Glutamatergic neuron (in vitro differentiated cells): Measurements from ENCODE around the gene GHR. TPM values are rescaled to one million over a fixed set of nuclear protein-coding genes. Genes with fewer than 3 reads are reported as not detected.

ENCODE experiments used
- DNase-seq: peaks from one replicate; pipeline ENCODE4 v3.0.0; 2022
- H3K27ac Mint-ChIP-seq: one replicate; pipeline ENCODE4 v1.8.0; 2020; ENCODE audit warnings: mild to moderate bottlenecking, mixed read lengths, inconsistent platforms; ENCODE audit not compliant: unreplicated experiment
- H3K27me3 Mint-ChIP-seq: one replicate; pipeline ENCODE4 v1.8.0; 2020; ENCODE audit warnings: mild to moderate bottlenecking, moderate library complexity, mixed read lengths, inconsistent platforms; ENCODE audit not compliant: unreplicated experiment
- H3K36me3 Mint-ChIP-seq: one replicate; pipeline ENCODE4 v1.8.0; 2020; ENCODE audit warnings: mild to moderate bottlenecking, mixed read lengths, inconsistent platforms; ENCODE audit not compliant: unreplicated experiment
- H3K4me1 Mint-ChIP-seq: one replicate; pipeline ENCODE4 v1.8.0; 2020; ENCODE audit warnings: mild to moderate bottlenecking, low read depth, mixed read lengths, inconsistent platforms; ENCODE audit not compliant: unreplicated experiment
- H3K4me3 Mint-ChIP-seq: one replicate; pipeline ENCODE4 v1.8.0; 2020; ENCODE audit warnings: mild to moderate bottlenecking, mixed read lengths, inconsistent platforms; ENCODE audit not compliant: unreplicated experiment
- H3K9me3 Mint-ChIP-seq: one replicate; pipeline ENCODE4 v1.8.0; 2020; ENCODE audit warnings: mild to moderate bottlenecking, moderate library complexity, mixed read lengths, inconsistent platforms; ENCODE audit not compliant: unreplicated experiment
- total RNA-seq: library from RNA; stranded (reverse); fragmentation: NEBNext Ultra II Directional; extraction: Animal tissue kit (Norgen Biotek cat#: 25700); gene quantifications from one replicate; pipeline ENCODE4 v1.2.1, GENCODE V29; 2021; ENCODE audit not compliant: unreplicated experiment
- TF ChIP-seq, protein P1 (sequence below): fragments of 200-600 bp; sonication (generic); IDR thresholded peaks from one replicate; pipeline ENCODE4 v1.5.0; 2021; ENCODE audit not compliant: partially characterized antibody, unreplicated experiment

Gene GHR
- total RNA-seq, 1 donor from 2014 or later = not detected

DNA sequence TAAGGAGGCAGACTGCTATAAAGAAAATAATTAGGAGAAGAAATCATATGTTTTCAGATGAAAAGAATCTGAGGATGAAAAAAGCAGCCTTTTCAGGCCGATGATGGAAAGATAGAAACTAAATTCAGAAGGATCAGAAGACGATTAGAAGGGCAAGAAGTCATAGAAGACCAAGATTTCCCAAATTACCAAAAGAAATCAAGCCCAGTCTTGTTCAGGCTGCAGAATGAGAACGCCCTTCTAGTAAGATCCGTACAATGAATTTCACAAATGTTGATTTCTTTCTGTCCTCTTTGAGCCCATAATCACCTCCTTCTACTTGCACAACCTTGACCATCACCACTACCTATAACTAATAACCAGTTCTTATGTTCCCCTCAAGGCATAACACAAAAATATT, 218.8 kb downstream of the GHR start:
- TF ChIP-seq, protein P1, sequence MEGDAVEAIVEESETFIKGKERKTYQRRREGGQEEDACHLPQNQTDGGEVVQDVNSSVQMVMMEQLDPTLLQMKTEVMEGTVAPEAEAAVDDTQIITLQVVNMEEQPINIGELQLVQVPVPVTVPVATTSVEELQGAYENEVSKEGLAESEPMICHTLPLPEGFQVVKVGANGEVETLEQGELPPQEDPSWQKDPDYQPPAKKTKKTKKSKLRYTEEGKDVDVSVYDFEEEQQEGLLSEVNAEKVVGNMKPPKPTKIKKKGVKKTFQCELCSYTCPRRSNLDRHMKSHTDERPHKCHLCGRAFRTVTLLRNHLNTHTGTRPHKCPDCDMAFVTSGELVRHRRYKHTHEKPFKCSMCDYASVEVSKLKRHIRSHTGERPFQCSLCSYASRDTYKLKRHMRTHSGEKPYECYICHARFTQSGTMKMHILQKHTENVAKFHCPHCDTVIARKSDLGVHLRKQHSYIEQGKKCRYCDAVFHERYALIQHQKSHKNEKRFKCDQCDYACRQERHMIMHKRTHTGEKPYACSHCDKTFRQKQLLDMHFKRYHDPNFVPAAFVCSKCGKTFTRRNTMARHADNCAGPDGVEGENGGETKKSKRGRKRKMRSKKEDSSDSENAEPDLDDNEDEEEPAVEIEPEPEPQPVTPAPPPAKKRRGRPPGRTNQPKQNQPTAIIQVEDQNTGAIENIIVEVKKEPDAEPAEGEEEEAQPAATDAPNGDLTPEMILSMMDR = no peak
- no peaks in the 10 kb centered on the region for H3K9me3 Mint-ChIP-seq

DNA sequence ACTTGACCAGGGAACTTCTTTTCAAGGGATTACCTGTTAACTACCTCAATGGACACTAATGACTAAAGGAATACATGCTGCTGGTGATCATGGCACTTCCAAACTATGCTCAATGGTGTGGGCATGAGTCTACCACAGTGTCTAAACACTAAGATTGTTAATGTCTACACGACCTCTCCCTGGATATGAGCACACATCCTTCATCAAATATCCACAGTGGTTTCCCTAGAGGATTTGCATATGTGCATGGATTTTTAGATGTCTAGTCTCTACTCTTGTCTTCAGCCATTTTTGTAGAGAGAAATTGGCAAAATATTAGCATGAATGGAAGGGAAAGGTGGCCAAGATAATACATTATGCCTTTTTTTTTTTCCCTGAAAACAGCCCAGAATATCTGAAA, 220.1 kb downstream of the GHR start:
- H3K27me3 Mint-ChIP-seq = no peaks in the 10 kb centered on the region
- TF ChIP-seq, protein P1 = no peak
- no peak for DNase-seq
- no peak overlapping the region for H3K27ac Mint-ChIP-seq
- no peaks in the 10 kb centered on the region for H3K4me1 Mint-ChIP-seq
- H3K4me3 Mint-ChIP-seq = no peak overlapping the region
- no peaks in the 10 kb centered on the region for H3K9me3 Mint-ChIP-seq
- H3K36me3 Mint-ChIP-seq = no peaks in the 10 kb centered on the region

More for the DNA sequence above, 218.8 kb downstream of the GHR start:
- Mint-ChIP-seq H3K27me3 (no peaks in the 10 kb centered on the region), H3K36me3 (no peaks in the 10 kb centered on the region), H3K4me3 (no peak overlapping the region), H3K4me1 (no peaks in the 10 kb centered on the region), H3K27ac (no peak overlapping the region)
- no peak for DNase-seq

DNA sequence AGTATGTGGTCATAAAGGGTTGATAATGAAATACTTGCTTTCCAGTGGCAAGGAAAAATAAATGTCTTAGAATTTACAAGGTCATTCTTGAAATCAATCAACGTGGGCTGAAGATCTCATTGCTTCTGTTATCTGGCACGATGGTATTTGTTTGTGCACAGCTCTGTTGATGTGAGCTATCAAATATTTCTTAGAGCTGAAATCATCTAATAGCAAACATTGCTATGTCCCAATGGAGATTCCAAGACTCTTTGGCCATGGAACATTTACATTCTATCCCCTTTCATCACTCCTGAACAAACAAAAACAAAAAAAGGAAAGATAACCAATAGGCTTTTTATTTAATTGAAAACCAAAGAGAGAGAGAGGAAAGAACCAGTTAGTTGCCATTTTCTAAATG, 221.9 kb downstream of the GHR start:
- Mint-ChIP-seq H3K36me3 (no peaks in the 10 kb centered on the region), H3K27me3 (no peaks in the 10 kb centered on the region), H3K27ac (no peak overlapping the region), H3K4me3 (no peak overlapping the region), H3K4me1 (no peaks in the 10 kb centered on the region), H3K9me3 (no peaks in the 10 kb centered on the region)
- TF ChIP-seq, protein P1 = no peak
- no peak for DNase-seq

DNA sequence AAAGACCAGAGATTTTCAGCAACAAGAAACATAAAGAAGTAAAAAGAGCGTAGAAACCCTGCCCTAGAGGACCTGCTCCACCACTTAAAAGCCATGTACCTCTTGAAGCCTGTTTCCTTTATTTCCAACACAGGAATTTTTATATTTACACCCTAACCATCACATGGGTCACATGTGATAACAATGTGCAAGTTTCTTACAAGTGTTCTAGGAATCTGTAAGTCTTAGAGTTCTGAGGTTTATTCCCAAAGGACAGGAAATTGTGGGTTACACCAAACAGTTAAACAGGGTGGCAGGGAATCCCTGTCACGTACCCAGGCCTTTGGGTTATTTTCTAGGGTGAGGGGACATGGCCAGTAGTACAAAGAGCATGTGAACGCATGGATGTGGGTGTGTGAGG, 224.8 kb downstream of the GHR start:
- no peak for DNase-seq
- Mint-ChIP-seq H3K4me1 (no peaks in the 10 kb centered on the region), H3K27me3 (no peaks in the 10 kb centered on the region), H3K36me3 (no peaks in the 10 kb centered on the region), H3K27ac (no peak overlapping the region), H3K9me3 (no peaks in the 10 kb centered on the region), H3K4me3 (no peak overlapping the region)
- TF ChIP-seq, protein P1 = no peak

DNA sequence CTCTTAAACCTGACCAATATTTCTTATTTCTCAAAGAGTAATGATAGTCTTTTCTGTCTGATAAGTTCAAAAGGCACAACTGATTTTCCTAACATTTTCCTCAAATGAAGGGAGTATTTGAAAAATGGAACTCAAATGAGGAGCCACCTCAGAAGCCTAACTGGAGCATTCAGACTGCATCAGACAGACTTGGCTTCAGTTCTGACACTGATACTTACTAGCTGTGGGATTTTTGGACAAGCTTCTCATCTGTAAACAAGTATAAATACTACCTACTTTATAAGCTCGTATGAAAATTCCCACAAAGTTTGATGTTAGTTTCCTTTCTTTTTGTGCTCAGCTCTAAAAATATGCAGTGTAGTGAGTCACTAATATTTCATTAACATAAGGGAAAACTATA, 225.7 kb downstream of the GHR start:
- H3K4me1 Mint-ChIP-seq = no peaks in the 10 kb centered on the region
- no peaks in the 10 kb centered on the region for H3K9me3 Mint-ChIP-seq
- no peak for DNase-seq
- H3K27ac Mint-ChIP-seq = no peak overlapping the region
- H3K36me3 Mint-ChIP-seq = no peaks in the 10 kb centered on the region
- TF ChIP-seq, protein P1 = no peak
- H3K27me3 Mint-ChIP-seq = no peaks in the 10 kb centered on the region
- H3K4me3 Mint-ChIP-seq = no peak overlapping the region
